Keratinocyte (primary cell): ENCODE results near the gene VMP1.

Experiments
- CTCF ChIP-seq, 3 experiments: IDR thresholded peaks in 1 of 3; conservative IDR thresholded peaks in 1 of 3; optimal IDR thresholded peaks in 1 of 3; 2 replicates in 2 of 3; 3 replicates in 1 of 3; pipeline versions ENCODE3 to v1.5.1; 2011; ENCODE audit warnings: low read length in 3 of 3, mild to moderate bottlenecking in 3 of 3, moderate library complexity in 2 of 3, control low read depth in 1 of 3, inconsistent platforms in 1 of 3; ENCODE audit not compliant: insufficient read depth in 2 of 3; ENCODE audit errors: extremely low read depth in 1 of 3
- EZH2 ChIP-seq: IDR thresholded peaks from one replicate; pipeline ENCODE4 v1.6.1; 2012; ENCODE audit warnings: inconsistent platforms, mild to moderate bottlenecking, low read length, moderate library complexity

GRCh38 chr17:59825533-59826322 lies 118.3 kb downstream of the VMP1 start:
- TF ChIP-seq CTCF (optimal IDR thresholded peaks at IDR 0.05 in 1 of 3, IDR thresholded peaks at IDR 0.05 in 1 of 3, conservative IDR thresholded peaks at IDR 0.05 in 1 of 3; ENCODE audit: extremely low read depth in 1 of 3, insufficient read depth in 2 of 3, low read length in 3 of 3) (no peak), EZH2 (no peak)
